ENCODE measurements around the gene UBE2D2. TPM values are rescaled to one million over a fixed set of nuclear protein-coding genes. Genes with fewer than 3 reads are reported as not detected.
A peak's percentile ranks its signal among the peaks of the same experiment; 100 is the strongest.

The UBE2D2 gene
- total and polyA plus RNA-seq, 4 donors = 84.1 to 97.8 (median 91.2) TPM

DNA sequence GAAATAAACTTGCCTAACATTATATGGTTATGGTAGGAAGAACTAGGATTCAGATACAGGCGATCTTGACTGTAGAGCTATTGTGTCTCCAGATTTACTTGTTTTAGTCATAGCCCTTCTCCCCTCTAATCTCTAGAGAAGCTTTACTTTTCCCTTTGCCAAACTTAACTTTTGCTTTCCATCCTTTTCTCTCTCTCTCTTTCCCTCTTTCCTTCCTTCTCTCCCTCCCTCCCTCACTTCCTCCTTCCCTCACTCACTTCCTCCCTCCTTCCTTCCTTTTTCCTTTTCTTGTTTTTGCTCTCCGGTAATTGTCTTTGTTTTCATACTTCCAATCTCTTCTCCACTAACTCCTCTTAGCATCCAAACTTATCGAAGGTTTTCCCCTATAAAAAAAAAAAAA is 10.4 kb downstream of the UBE2D2 start:
- H3K4me3 ChIP-seq = no peak overlapping the region
- H3K27ac ChIP-seq (ENCODE audit: low read depth in 1 of 2, low read length in 1 of 2) = no peak overlapping the region
- 43 to 51% methylated on average over 3 of the region's 3 CpGs for WGBS, 2 donors
- H3K36me3 ChIP-seq (ENCODE audit: control insufficient read depth in 4 of 4, insufficient read depth in 4 of 4, low read length in 4 of 4) = peaks cover 0 to 9% (median 2%) of the 10 kb centered on the region in 4 donors
- peaks cover 0 to 11% (median 2%) of the 10 kb centered on the region in 5 donors for H3K4me1 ChIP-seq (ENCODE audit: control insufficient read depth in 5 of 5, insufficient read depth in 5 of 5, low read length in 5 of 5)
- H3K27me3 ChIP-seq (ENCODE audit: control insufficient read depth in 3 of 3, insufficient read depth in 3 of 3, low read length in 2 of 3) = no peaks in the 10 kb centered on the region
- H3K9me3 ChIP-seq (ENCODE audit: control insufficient read depth in 4 of 4, insufficient read depth in 3 of 4, low read length in 3 of 4) = no peaks in the 10 kb centered on the region
- DNase-seq (no peak), ATAC-seq (ENCODE audit: insufficient read depth, low FRiP score) (no peak)
- no peak for TF ChIP-seq CTCF (IDR thresholded peaks at IDR 0.05; ENCODE audit: control extremely low read depth, extremely low read depth)
- H3K9ac ChIP-seq (ENCODE audit: insufficient read depth in 1 of 2, low read length in 2 of 2) = no peak overlapping the region

DNA sequence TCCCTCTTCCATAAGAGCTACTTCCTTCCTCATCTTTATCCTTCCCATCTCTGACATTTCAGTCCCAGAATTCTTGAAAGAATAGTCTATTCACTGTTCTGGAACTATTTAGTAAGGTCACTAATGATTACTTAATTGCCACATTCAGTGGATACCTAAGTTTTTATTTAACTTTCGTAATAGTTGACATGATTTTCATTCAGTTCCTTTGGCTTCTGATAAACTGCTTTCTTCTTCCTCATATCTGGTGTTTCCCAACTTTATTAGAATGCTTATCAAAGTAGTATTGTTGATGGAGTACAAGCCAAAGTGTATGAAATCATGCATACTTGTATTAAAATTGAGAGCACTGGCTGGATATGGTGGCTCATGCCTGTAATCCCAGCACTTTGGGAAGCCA is 10.8 kb downstream of the UBE2D2 start:
- Histone ChIP-seq H3K27me3 (ENCODE audit: control insufficient read depth in 3 of 3, insufficient read depth in 3 of 3, low read length in 2 of 3) (no peaks in the 10 kb centered on the region), H3K36me3 (ENCODE audit: control insufficient read depth in 4 of 4, insufficient read depth in 4 of 4, low read length in 4 of 4) (peaks cover 0 to 9% (median 2%) of the 10 kb centered on the region in 4 donors), H3K4me3 (no peak overlapping the region), H3K9ac (ENCODE audit: insufficient read depth in 1 of 2, low read length in 2 of 2) (no peak overlapping the region), H3K27ac (ENCODE audit: low read depth in 1 of 2, low read length in 1 of 2) (no peak overlapping the region), H3K4me1 (ENCODE audit: control insufficient read depth in 5 of 5, insufficient read depth in 5 of 5, low read length in 5 of 5) (peaks cover 0 to 11% (median 2%) of the 10 kb centered on the region in 5 donors), H3K9me3 (ENCODE audit: control insufficient read depth in 4 of 4, insufficient read depth in 3 of 4, low read length in 3 of 4) (no peaks in the 10 kb centered on the region)
- DNase-seq (no peak), ATAC-seq (ENCODE audit: insufficient read depth, low FRiP score) (peak; percentile 32)
- WGBS, 2 donors = 37 to 47% methylated on average over 1 of the region's 1 CpG
- no peak for TF ChIP-seq CTCF (IDR thresholded peaks at IDR 0.05; ENCODE audit: control extremely low read depth, extremely low read depth)

DNA sequence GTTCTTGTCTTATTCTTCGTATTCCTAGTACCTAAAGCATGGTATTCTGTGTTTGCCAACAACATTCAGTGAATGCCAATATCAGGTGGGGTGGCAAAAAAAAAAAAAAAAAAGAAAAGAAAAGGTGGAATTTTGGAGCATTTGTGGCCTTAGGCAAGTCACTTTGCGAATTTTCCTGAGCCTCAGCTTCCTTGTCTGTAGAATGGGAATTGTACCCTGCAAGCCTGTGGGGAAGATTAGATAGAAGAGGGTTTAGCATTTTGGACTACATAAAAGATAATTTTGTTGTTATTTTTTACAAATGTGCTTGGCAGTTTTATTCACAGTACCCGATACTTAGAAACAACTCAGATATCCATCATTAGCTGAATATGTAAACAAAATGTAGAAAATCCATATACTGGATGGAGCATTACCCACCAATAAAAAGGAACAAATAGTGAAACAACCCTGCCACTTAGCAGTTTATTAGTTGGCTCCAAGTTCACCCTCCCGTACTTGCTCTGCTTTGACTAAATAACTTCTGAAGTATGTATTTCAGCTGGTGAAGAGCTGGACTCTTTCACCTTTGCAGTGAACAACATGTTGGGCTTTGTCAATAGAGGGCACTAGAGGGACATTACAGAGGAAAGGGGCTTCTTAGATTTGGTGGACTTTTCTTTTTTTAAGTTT is 13.6 kb downstream of the UBE2D2 start:
- Histone ChIP-seq H3K9me3 (ENCODE audit: control insufficient read depth in 4 of 4, insufficient read depth in 3 of 4, low read length in 3 of 4) (no peaks in the 10 kb centered on the region), H3K27ac (ENCODE audit: low read depth in 1 of 2, low read length in 1 of 2) (no peak overlapping the region), H3K4me1 (ENCODE audit: control insufficient read depth in 5 of 5, insufficient read depth in 5 of 5, low read length in 5 of 5) (peaks cover 0 to 18% (median 8%) of the 10 kb centered on the region in 5 donors), H3K36me3 (ENCODE audit: control insufficient read depth in 4 of 4, insufficient read depth in 4 of 4, low read length in 4 of 4) (peaks cover 0 to 5% (median 2%) of the 10 kb centered on the region in 4 donors), H3K4me3 (no peak overlapping the region), H3K9ac (ENCODE audit: insufficient read depth in 1 of 2, low read length in 2 of 2) (no peak overlapping the region), H3K27me3 (ENCODE audit: control insufficient read depth in 3 of 3, insufficient read depth in 3 of 3, low read length in 2 of 3) (no peaks in the 10 kb centered on the region)
- DNase-seq (peak in 2 of 3 donors; percentile 28 to 49), ATAC-seq (ENCODE audit: insufficient read depth, low FRiP score) (no peak)
- 69 to 72% methylated on average over 4 of the region's 4 CpGs for whole genome bisulfite sequencing, 2 donors
- no peak for TF ChIP-seq CTCF (IDR thresholded peaks at IDR 0.05; ENCODE audit: control extremely low read depth, extremely low read depth)

GRCh38 chr5:139575313-139575646 is 14.1 kb downstream of the UBE2D2 start:
- TF ChIP-seq CTCF (IDR thresholded peaks at IDR 0.05; ENCODE audit: control extremely low read depth, extremely low read depth) = no peak
- Histone ChIP-seq H3K9ac (ENCODE audit: insufficient read depth in 1 of 2, low read length in 2 of 2) (no peak overlapping the region), H3K4me1 (ENCODE audit: control insufficient read depth in 5 of 5, insufficient read depth in 5 of 5, low read length in 5 of 5) (peaks cover 0 to 18% (median 8%) of the 10 kb centered on the region in 5 donors), H3K4me3 (no peak overlapping the region), H3K9me3 (ENCODE audit: control insufficient read depth in 4 of 4, insufficient read depth in 3 of 4, low read length in 3 of 4) (no peaks in the 10 kb centered on the region), H3K27me3 (ENCODE audit: control insufficient read depth in 3 of 3, insufficient read depth in 3 of 3, low read length in 2 of 3) (no peaks in the 10 kb centered on the region), H3K36me3 (ENCODE audit: control insufficient read depth in 4 of 4, insufficient read depth in 4 of 4, low read length in 4 of 4) (peaks cover 0 to 4% (median under 1%) of the 10 kb centered on the region in 4 donors), H3K27ac (ENCODE audit: low read depth in 1 of 2, low read length in 1 of 2) (no peak overlapping the region)
- no peak for ATAC-seq (ENCODE audit: insufficient read depth, low FRiP score)
- DNase-seq = no peak
- WGBS, 2 donors = 82 to 83% methylated on average over 2 of the region's 2 CpGs

Measured in lung (tissue), 12 donors.